ENCODE data around the gene OR2AK2. TPM values are rescaled to one million over a fixed set of nuclear protein-coding genes. Genes with fewer than 3 reads are reported as not detected.
"Not testable (repeated sequence)": the region's sequence is repeated elsewhere in the genome, so short reads cannot be mapped to it uniquely, and the experiment has no call there.

The OR2AK2 gene
- total RNA-seq, 1 experiment from 2014 or later: not detected

DNA sequence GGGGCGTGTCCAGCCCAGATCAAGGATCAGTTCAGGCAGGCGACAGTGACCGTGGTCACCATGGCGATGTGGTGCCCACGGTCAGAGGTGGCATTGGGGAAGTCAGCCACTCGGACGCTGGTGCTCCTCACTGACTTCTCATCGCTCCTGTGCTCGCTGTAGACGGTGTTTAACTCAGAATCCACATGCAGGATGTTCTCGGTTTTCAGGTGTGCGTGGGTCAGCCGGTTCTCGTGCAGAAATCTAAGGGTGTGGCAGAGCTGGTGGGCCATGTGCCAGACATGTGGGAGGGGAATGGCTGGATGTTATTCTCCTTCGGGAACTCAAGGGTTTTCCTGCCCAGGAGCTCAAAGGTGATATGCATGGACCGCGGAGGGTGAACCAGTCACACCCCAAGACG lies 28.6 kb upstream of the OR2AK2 start:
- ChIA-PET CTCF (no interaction called here), POLR2A (ENCODE audit: low non-redundant PET) (no interaction called here)
- DNase-seq (ENCODE audit: low spot score): no peak
- BruUV-seq (replicated peaks): no TSS peak
- Histone ChIP-seq H3K27ac (ENCODE audit: low read depth, low read length, poor library complexity, severe bottlenecking) (no peak overlapping the region), H3K4me3 (ENCODE audit: low read depth, low read length, poor library complexity, severe bottlenecking) (no peak overlapping the region), H3K4me1 (ENCODE audit: insufficient read depth, low read length, poor library complexity, severe bottlenecking) (no peaks in the 10 kb centered on the region), H3K36me3 (ENCODE audit: insufficient read depth, low read length, poor library complexity, severe bottlenecking) (no peaks in the 10 kb centered on the region), H3K27me3 (replicated peaks; ENCODE audit: insufficient read depth, low read depth, low read length, poor library complexity) (no peaks in the 10 kb centered on the region), H3K9me3 (ENCODE audit: low read depth, low read length, poor library complexity, severe bottlenecking) (peaks cover 12% of the 10 kb centered on the region)
- TF ChIP-seq, protein P1, sequence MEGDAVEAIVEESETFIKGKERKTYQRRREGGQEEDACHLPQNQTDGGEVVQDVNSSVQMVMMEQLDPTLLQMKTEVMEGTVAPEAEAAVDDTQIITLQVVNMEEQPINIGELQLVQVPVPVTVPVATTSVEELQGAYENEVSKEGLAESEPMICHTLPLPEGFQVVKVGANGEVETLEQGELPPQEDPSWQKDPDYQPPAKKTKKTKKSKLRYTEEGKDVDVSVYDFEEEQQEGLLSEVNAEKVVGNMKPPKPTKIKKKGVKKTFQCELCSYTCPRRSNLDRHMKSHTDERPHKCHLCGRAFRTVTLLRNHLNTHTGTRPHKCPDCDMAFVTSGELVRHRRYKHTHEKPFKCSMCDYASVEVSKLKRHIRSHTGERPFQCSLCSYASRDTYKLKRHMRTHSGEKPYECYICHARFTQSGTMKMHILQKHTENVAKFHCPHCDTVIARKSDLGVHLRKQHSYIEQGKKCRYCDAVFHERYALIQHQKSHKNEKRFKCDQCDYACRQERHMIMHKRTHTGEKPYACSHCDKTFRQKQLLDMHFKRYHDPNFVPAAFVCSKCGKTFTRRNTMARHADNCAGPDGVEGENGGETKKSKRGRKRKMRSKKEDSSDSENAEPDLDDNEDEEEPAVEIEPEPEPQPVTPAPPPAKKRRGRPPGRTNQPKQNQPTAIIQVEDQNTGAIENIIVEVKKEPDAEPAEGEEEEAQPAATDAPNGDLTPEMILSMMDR (conservative IDR thresholded peaks at IDR 0.05; ENCODE audit: low read depth, low read length): no peak
- no peak for TF ChIP-seq EZH2 (IDR thresholded peaks at IDR 0.05; ENCODE audit: borderline replicate concordance, low read depth, low read length, poor library complexity, severe bottlenecking)
- intact Hi-C loops (cut with micrococcal nuclease; ENCODE audit: unreplicated experiment): no loop called here

DNA sequence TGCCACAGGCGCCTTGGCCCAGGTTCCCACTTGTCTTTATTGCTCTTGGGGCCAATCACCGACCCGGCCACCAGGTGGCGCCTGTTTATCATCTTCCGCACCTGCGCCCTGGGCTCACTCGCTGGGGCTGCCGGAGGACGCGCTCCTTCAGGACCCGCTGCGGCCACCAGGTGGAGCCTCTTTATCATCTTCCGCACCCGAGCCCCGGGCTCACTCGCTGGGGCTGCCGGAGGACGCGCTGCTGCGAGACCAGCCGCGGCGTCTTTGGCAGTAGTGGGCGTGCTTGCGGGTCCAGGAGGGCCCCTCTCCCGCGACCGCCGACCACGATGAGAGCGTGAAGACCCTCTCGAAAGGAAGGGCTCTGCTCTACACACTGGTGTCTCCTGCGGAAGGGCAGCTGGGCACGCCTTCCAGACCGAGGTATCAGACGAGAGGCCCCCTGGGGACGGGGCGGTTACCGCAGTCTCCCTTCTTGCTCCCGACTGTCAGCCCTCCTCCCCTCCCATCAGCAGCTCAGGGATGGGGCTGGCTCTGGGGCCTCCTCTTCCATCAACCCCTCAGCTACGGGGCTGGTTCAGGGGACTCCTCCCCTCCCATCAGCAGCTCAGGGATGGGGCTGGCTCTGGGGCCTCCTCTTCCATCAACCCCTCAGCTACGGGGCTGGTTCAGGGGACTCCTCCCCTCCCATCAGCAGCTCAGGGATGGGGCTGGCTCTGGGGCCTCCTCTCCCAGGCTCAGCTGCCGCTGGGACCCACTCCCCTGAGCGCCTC lies 27.9 kb upstream of the OR2AK2 start:
- intact Hi-C loops (cut with micrococcal nuclease; ENCODE audit: unreplicated experiment); H3K27me3 ChIP-seq (replicated peaks; ENCODE audit: insufficient read depth, low read depth, low read length, poor library complexity); CTCF ChIA-PET; H3K36me3 ChIP-seq (ENCODE audit: insufficient read depth, low read length, poor library complexity, severe bottlenecking); POLR2A ChIA-PET (ENCODE audit: low non-redundant PET); H3K4me3 ChIP-seq (ENCODE audit: low read depth, low read length, poor library complexity, severe bottlenecking); H3K4me1 ChIP-seq (ENCODE audit: insufficient read depth, low read length, poor library complexity, severe bottlenecking); H3K27ac ChIP-seq (ENCODE audit: low read depth, low read length, poor library complexity, severe bottlenecking); BruUV-seq (replicated peaks): not testable (repeated sequence)
- peaks cover 12% of the 10 kb centered on the region for H3K9me3 ChIP-seq (ENCODE audit: low read depth, low read length, poor library complexity, severe bottlenecking)
- TF ChIP-seq, protein P1 (conservative IDR thresholded peaks at IDR 0.05; ENCODE audit: low read depth, low read length): peak; percentile 43
- DNase-seq (ENCODE audit: low spot score): peak; percentile 19

DNA sequence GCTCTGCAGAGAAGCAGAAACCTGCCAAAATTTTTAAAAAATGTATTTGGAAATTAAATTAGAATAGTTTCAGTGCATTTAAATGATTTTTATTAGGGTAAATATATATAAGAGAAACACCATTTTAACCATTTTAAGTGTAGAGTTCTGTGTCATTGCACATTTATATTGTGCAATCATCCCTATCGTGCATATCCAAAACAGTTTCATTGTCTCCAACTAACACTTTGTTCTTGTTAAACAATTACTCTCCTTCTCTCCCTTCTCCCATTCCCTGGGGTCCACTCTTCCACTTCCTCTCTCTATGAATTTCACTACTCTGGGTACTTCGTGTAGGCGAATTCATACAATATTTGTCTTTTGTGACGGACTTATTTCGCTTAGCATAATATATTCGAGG lies 22.4 kb upstream of the OR2AK2 start:
- Histone ChIP-seq H3K36me3 (ENCODE audit: insufficient read depth, low read length, poor library complexity, severe bottlenecking) (no peaks in the 10 kb centered on the region), H3K4me1 (ENCODE audit: insufficient read depth, low read length, poor library complexity, severe bottlenecking) (no peaks in the 10 kb centered on the region), H3K27ac (ENCODE audit: low read depth, low read length, poor library complexity, severe bottlenecking) (no peak overlapping the region), H3K9me3 (ENCODE audit: low read depth, low read length, poor library complexity, severe bottlenecking) (peaks cover 4% of the 10 kb centered on the region), H3K4me3 (ENCODE audit: low read depth, low read length, poor library complexity, severe bottlenecking) (no peak overlapping the region), H3K27me3 (replicated peaks; ENCODE audit: insufficient read depth, low read depth, low read length, poor library complexity) (no peaks in the 10 kb centered on the region)
- intact Hi-C loops (cut with micrococcal nuclease; ENCODE audit: unreplicated experiment): no loop called here
- no TSS peak for BruUV-seq (replicated peaks)
- POLR2A ChIA-PET (ENCODE audit: low non-redundant PET): no interaction called here
- TF ChIP-seq, protein P1 (conservative IDR thresholded peaks at IDR 0.05; ENCODE audit: low read depth, low read length): no peak
- no peak for TF ChIP-seq EZH2 (IDR thresholded peaks at IDR 0.05; ENCODE audit: borderline replicate concordance, low read depth, low read length, poor library complexity, severe bottlenecking)
- DNase-seq (ENCODE audit: low spot score): no peak
- CTCF ChIA-PET: no interaction called here

Data from A673 (cell line).